ENCODE measurements around the gene NR1H2. TPM values are rescaled to one million over a fixed set of nuclear protein-coding genes. Genes with fewer than 3 reads are reported as not detected.
A peak's percentile ranks its signal among the peaks of the same experiment; 100 is the strongest.

NR1H2 gene
- total and polyA plus RNA-seq, 10 of the 15 experiments (the other 5 are each of a cell fraction or from before 2014, with no cell fraction given), result 0.05 to 54.2 (median 35.1) TPM

DNA sequence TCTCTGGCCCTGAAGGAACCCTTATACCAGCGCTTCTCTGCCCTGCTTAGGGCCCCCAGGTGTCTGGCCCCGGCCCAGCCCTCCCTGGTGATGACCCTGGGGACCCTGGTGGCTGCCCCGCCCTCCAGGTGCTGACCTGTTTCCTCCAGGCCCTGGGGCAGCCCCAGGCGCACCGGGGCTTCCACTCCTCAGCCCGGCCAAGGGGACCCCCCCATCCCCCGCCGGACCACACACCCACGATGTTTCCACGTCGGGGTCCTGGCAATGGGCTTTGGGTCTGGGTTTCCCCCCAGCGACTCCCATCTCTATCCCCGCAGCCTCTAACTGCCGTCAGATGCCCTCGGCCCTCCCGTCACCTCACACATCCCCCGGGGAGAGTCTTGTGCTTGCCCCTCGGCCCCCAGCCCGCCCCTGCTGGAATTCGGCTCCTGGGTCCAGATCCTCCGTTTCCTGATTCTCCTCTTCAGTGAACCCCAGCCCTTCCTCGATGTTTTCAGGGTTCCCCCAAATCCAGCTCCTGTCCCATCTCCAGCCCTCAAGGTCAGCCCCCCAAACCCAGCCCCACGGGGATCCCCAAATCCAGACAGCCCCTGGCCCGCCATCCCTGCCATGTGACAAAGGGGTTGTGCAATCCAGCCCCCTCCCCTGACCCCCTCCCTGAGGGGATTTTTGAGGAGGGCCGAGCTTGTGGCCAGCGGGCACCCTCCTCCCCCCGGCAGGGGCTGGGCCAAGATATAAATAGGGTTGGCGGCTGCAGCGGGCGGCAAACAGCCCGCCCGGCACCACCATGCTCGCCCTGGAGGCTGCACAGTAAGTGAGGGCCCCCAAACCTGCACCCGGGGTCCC, 42.1 kb downstream of the NR1H2 start, which contains the start of gene SPIB (continued):
- TF ChIP-seq YBX1 (IDR thresholded peaks at IDR 0.05) (no peak), YY1 (IDR thresholded peaks at IDR 0.05; ENCODE audit: low read depth, low read length) (0 out of 2 replicates have a peak, but pooled peaks have one; percentile 29), NFXL1 (IDR thresholded peaks at IDR 0.05; ENCODE audit: borderline replicate concordance) (no peak), SPI1 (IDR thresholded peaks at IDR 0.05; ENCODE audit: borderline replicate concordance, insufficient read depth, low read depth, low read length) (no peak), CTCF (IDR thresholded peaks at IDR 0.05 in 2 of 3, conservative IDR thresholded peaks at IDR 0.05 in 1 of 3; ENCODE audit: control insufficient read depth in 2 of 3, extremely low read depth in 1 of 3, insufficient read depth in 1 of 3, low read depth in 3 of 3, low read length in 3 of 3) (no peak), NBN (IDR thresholded peaks at IDR 0.05) (peak; percentile 40), GATAD2B (conservative IDR thresholded peaks at IDR 0.05; ENCODE audit: low read depth) (peak; percentile 59; the same call in 1 of the 2 replicates), ZZZ3 (IDR thresholded peaks at IDR 0.05; ENCODE audit: control insufficient read depth, insufficient read length, low read depth) (no peak), EED (IDR thresholded peaks at IDR 0.05; ENCODE audit: low read depth) (0 out of 2 replicates have a peak, but pooled peaks have one; percentile 3), NFYB (IDR thresholded peaks at IDR 0.05; ENCODE audit: insufficient read depth, low read depth, low read length) (no peak), ZBED1 (IDR thresholded peaks at IDR 0.05; ENCODE audit: borderline replicate concordance) (no peak), STAT3 (IDR thresholded peaks at IDR 0.05; ENCODE audit: low read depth, low read length) (no peak), NFIC (IDR thresholded peaks at IDR 0.05; ENCODE audit: low read depth, low read length) (no peak; the same call in 1 of the 2 replicates), ZNF217 (IDR thresholded peaks at IDR 0.05) (no peak; the same call in none of the 2 replicates), RAD21 (IDR thresholded peaks at IDR 0.05; ENCODE audit: insufficient read depth, low read depth, low read length) (no peak), NR2C2 (IDR thresholded peaks at IDR 0.05; ENCODE audit: borderline replicate concordance, control insufficient read depth, insufficient read length, low read depth) (no peak), ZNF274 (IDR thresholded peaks at IDR 0.05; ENCODE audit: insufficient read depth, insufficient read length) (no peak), ZBTB33 (IDR thresholded peaks at IDR 0.05) (no peak), ZNF24 (IDR thresholded peaks at IDR 0.05) (0 out of 2 replicates have a peak, but pooled peaks have one; percentile 13), E4F1 (IDR thresholded peaks at IDR 0.05; ENCODE audit: borderline replicate concordance, partially characterized antibody) (no peak)
- TF ChIP-seq, protein P1, sequence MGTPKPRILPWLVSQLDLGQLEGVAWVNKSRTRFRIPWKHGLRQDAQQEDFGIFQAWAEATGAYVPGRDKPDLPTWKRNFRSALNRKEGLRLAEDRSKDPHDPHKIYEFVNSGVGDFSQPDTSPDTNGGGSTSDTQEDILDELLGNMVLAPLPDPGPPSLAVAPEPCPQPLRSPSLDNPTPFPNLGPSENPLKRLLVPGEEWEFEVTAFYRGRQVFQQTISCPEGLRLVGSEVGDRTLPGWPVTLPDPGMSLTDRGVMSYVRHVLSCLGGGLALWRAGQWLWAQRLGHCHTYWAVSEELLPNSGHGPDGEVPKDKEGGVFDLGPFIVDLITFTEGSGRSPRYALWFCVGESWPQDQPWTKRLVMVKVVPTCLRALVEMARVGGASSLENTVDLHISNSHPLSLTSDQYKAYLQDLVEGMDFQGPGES (IDR thresholded peaks at IDR 0.05), result no peak
- TF ChIP-seq, protein P2, sequence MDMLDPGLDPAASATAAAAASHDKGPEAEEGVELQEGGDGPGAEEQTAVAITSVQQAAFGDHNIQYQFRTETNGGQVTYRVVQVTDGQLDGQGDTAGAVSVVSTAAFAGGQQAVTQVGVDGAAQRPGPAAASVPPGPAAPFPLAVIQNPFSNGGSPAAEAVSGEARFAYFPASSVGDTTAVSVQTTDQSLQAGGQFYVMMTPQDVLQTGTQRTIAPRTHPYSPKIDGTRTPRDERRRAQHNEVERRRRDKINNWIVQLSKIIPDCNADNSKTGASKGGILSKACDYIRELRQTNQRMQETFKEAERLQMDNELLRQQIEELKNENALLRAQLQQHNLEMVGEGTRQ (IDR thresholded peaks at IDR 0.05; ENCODE audit: borderline replicate concordance, low read depth, low read length), result no peak

Measured in GM12878 (cell line).